Endothelial cell of umbilical vein (primary cell): ENCODE data around the gene CMTM8. TPM values are rescaled to one million over a fixed set of nuclear protein-coding genes. Genes with fewer than 3 reads are reported as not detected.

Source experiments
- BruUV-seq: library from RNA; stranded (reverse); fragments of 400-500 nt; replicated peaks from 2 replicates; lab custom pipeline; 2021; lab: Mats Ljungman, UMichigan
- CTCF ChIA-PET: fragments of 300-600, 350-600 bp; sonication (Branson Sonifier 250); formaldehyde crosslinking; loops from one replicate; lab custom pipeline; 2021; ENCODE audit warnings: antibody characterized with exemption, inconsistent platforms; lab: Charles Lee
- POLR2A ChIA-PET: fragments of 300-600, 350-600 bp; sonication (Branson Sonifier 250); formaldehyde crosslinking; loops from one replicate; lab custom pipeline; 2021; ENCODE audit warnings: antibody characterized with exemption, inconsistent platforms; lab: Charles Lee
- DNase-seq: peaks from one replicate; pipeline ENCODE4 v3.0.0-alpha.2; 2011; ENCODE audit warnings: low read depth, low spot score
- FAIRE-seq: peaks from 2 replicates; lab custom pipeline; 2011; peaks lifted over from hg19 to GRCh38; lab: Jason Lieb, UNC
- H2AFZ ChIP-seq: 2 replicates; pipeline ENCODE4 v1.6.0; 2012; ENCODE audit warnings: low read depth, low read length, control low read depth, inconsistent platforms
- H3K27ac ChIP-seq: 2 replicates; pipeline ENCODE4 v1.5.1; 2011; ENCODE audit warnings: low read depth, mild to moderate bottlenecking, control low read depth, low read length, moderate library complexity; ENCODE audit not compliant: insufficient read depth
- H3K27me3 ChIP-seq, 2 experiments: 2 replicates each; pipeline versions ENCODE4 v1.6.0 to v1.6.1; 2011; ENCODE audit warnings: low read length in 2 of 2, mixed read lengths in 1 of 2; ENCODE audit not compliant: control insufficient read depth in 2 of 2, insufficient read depth in 2 of 2
- H3K36me3 ChIP-seq, 2 experiments: 2 replicates in 1 of 2; 3 replicates in 1 of 2; pipeline ENCODE4 v1.5.1; 2011; ENCODE audit warnings: low read length in 2 of 2, mild to moderate bottlenecking in 1 of 2, moderate library complexity in 1 of 2; ENCODE audit not compliant: control insufficient read depth in 2 of 2, insufficient read depth in 2 of 2; ENCODE audit errors: extremely low read depth in 1 of 2
- H3K4me1 ChIP-seq: 3 replicates; pipeline ENCODE4 v1.5.1; 2011; ENCODE audit warnings: mild to moderate bottlenecking, low read length; ENCODE audit not compliant: control insufficient read depth, insufficient read depth; ENCODE audit errors: extremely low read depth
- H3K4me2 ChIP-seq: 2 replicates; pipeline ENCODE4 v1.6.1; 2011; ENCODE audit warnings: low read length, control low read depth, mixed read lengths; ENCODE audit not compliant: insufficient read depth
- H3K4me3 ChIP-seq, 3 experiments: fragments of 200-600 bp in 1 of 3; sonication (generic), shearing (Covaris generic) in 1 of 3; replicated peaks in 1 of 3; 2 replicates each; pipeline ENCODE4 v1.5.1; 2011 to 2016; ENCODE audit warnings: control low read depth in 3 of 3, low read length in 3 of 3, mild to moderate bottlenecking in 2 of 3, inconsistent platforms in 1 of 3, low read depth in 1 of 3, moderate library complexity in 1 of 3; ENCODE audit not compliant: insufficient read depth in 1 of 3
- H3K79me2 ChIP-seq: 2 replicates; pipeline ENCODE4 v1.6.0; 2012; ENCODE audit warnings: low read length, inconsistent platforms; ENCODE audit not compliant: control insufficient read depth, insufficient read depth
- H3K9ac ChIP-seq: replicated peaks from 2 replicates; pipeline ENCODE3; 2011; ENCODE audit warnings: low read length, control low read depth; ENCODE audit not compliant: insufficient read depth; ENCODE audit errors: extremely low read depth
- H3K9me1 ChIP-seq: replicated peaks from 3 replicates; pipeline ENCODE4 v1.6.0; 2011; ENCODE audit warnings: mild to moderate bottlenecking, low read length; ENCODE audit not compliant: control insufficient read depth, insufficient read depth; ENCODE audit errors: extremely low read depth
- H3K9me3 ChIP-seq: replicated peaks from 2 replicates; pipeline ENCODE4 v1.5.1; 2012; ENCODE audit warnings: low read length, inconsistent platforms; ENCODE audit not compliant: control insufficient read depth, insufficient read depth
- H4K20me1 ChIP-seq: replicated peaks from 2 replicates; pipeline ENCODE3; 2011; ENCODE audit warnings: mild to moderate bottlenecking, low read length; ENCODE audit not compliant: control insufficient read depth, insufficient read depth; ENCODE audit errors: extremely low read depth
- EZH2 ChIP-seq: IDR thresholded peaks from 2 replicates; pipeline ENCODE4 v1.6.1; 2012; ENCODE audit warnings: borderline replicate concordance, low read depth, mild to moderate bottlenecking, moderate library complexity, low read length, inconsistent platforms; ENCODE audit not compliant: severe bottlenecking
- FOS ChIP-seq: IDR thresholded peaks from 2 replicates; pipeline ENCODE4 v1.6.1; 2011; ENCODE audit warnings: mild to moderate bottlenecking, low read length, moderate library complexity, borderline replicate concordance; ENCODE audit not compliant: insufficient read depth
- GATA2 ChIP-seq: IDR thresholded peaks from 2 replicates; pipeline ENCODE4 v1.7.0; 2011; ENCODE audit warnings: low read depth, mild to moderate bottlenecking, moderate library complexity, mixed read lengths, low read length; ENCODE audit not compliant: insufficient read length, insufficient read depth
- JUN ChIP-seq: IDR thresholded peaks from 2 replicates; pipeline ENCODE4 v1.6.1; 2011; ENCODE audit warnings: borderline replicate concordance, low read depth; ENCODE audit not compliant: insufficient read length, insufficient read depth
- MYC ChIP-seq: IDR thresholded peaks from one replicate; pipeline ENCODE4 v1.6.1; 2011; ENCODE audit warnings: mild to moderate bottlenecking, low read depth, low read length
- POLR2A ChIP-seq: IDR thresholded peaks from 2 replicates; pipeline ENCODE4 v1.6.1; 2012; ENCODE audit warnings: low read depth, mild to moderate bottlenecking, control low read depth, low read length
- POLR2AphosphoS5 ChIP-seq: IDR thresholded peaks from 2 replicates; pipeline ENCODE4 v1.6.1; 2012; ENCODE audit warnings: low read depth, mild to moderate bottlenecking, control low read depth, low read length, moderate library complexity; ENCODE audit not compliant: insufficient read depth
- dilution Hi-C: fragments of 300-500 bp; cut with MboI; formaldehyde crosslinking; loops from one replicate; pipeline ENCODE4 v1.15.0; 2019; ENCODE audit warnings: low sequenced_read_pairs; ENCODE audit not compliant: extremely low pct_ligation_motif_present
- intact Hi-C: fragments of 100-400 bp; cut with micrococcal nuclease; formaldehyde crosslinking; loops from one replicate; pipeline ENCODE4 v1.10.0; 2022
- polyA plus RNA-seq, 4 experiments: library from polyadenylated mRNA; depleted of rRNA in 3 of 4; stranded (reverse) in 3 of 4; unstranded in 1 of 4; fragments of >200 nt; gene quantifications; 2 replicates each; pipeline versions ENCODE4 v1.2.1 to v1.2.3, GENCODE V29; 2011 to 2012; ENCODE audit warnings: missing spikeins in 1 of 4
- total RNA-seq: library from RNA; stranded (reverse); gene quantifications from 2 replicates; pipeline ENCODE4 v1.2.3, GENCODE V29; 2021
- TF ChIP-seq, protein P1 (sequence below): IDR thresholded peaks from 2 replicates; pipeline ENCODE4 v1.6.1; 2011; ENCODE audit not compliant: insufficient read depth, insufficient read length
- TF ChIP-seq, protein P2 (sequence below), 2 donors: IDR thresholded peaks; 1 replicate in 1 of 2; 2 replicates in 1 of 2; pipeline ENCODE4 v1.5.1; 2011; ENCODE audit warnings: low read length in 2 of 2, mild to moderate bottlenecking in 2 of 2, moderate library complexity in 2 of 2, control low read depth in 1 of 2, inconsistent platforms in 1 of 2, low read depth in 1 of 2; ENCODE audit not compliant: insufficient read depth in 1 of 2; ENCODE audit errors: extremely low read depth in 1 of 2

The CMTM8 gene
- total and polyA plus RNA-seq, 2 donors (not counting 3 experiments of a cell fraction or from before 2014, with no cell fraction given) = 7.3 to 11.9 TPM

DNA sequence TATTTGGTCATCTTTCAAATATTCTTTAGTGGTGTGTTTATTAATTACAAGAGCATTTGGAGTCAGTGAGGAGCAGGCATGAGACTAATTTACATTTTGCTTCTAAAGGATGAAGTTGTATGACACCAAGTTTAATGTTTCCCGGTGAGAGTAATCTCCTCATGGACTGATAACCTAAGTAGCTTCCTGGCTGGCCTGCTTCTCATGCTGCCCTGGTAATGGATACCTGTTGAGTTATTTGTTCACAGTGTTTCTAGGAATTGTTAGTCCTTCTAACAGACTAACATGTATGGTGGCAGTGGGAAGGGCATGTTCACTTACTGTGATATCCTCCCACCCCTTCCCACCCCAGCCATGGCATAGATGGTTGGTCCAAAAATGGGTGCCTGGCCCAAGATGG is 83.8 kb downstream of the CMTM8 start:
- Histone ChIP-seq H3K27ac (no peak overlapping the region), H3K4me3 (no peak overlapping the region), H3K4me1 (no peaks in the 10 kb centered on the region), H4K20me1 (no peaks in the 10 kb centered on the region), H3K9me1 (no peaks in the 10 kb centered on the region), H3K9ac (no peak overlapping the region), H2AFZ (no peak overlapping the region), H3K27me3 (no peaks in the 10 kb centered on the region), H3K79me2 (no peaks in the 10 kb centered on the region), H3K4me2 (no peak overlapping the region), H3K9me3 (no peaks in the 10 kb centered on the region), H3K36me3 (no peaks in the 10 kb centered on the region)
- no peak for DNase-seq
- no TSS peak for BruUV-seq
- ChIA-PET CTCF (interaction anchor here (1.4 kb wide), 1 partner anchor 10 kb away, joined by 3 read pairs; no protein-coding TSS in a partner anchor), POLR2A (no interaction called here)
- FAIRE-seq = no peak
- intact Hi-C loops (no loop called here), dilution Hi-C loops (no loop called here)
- TF ChIP-seq FOS (no peak), GATA2 (no peak), JUN (no peak), MYC (no peak), EZH2 (no peak), POLR2AphosphoS5 (no peak)
- TF ChIP-seq, protein P1, sequence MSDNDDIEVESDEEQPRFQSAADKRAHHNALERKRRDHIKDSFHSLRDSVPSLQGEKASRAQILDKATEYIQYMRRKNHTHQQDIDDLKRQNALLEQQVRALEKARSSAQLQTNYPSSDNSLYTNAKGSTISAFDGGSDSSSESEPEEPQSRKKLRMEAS = no peak

DNA sequence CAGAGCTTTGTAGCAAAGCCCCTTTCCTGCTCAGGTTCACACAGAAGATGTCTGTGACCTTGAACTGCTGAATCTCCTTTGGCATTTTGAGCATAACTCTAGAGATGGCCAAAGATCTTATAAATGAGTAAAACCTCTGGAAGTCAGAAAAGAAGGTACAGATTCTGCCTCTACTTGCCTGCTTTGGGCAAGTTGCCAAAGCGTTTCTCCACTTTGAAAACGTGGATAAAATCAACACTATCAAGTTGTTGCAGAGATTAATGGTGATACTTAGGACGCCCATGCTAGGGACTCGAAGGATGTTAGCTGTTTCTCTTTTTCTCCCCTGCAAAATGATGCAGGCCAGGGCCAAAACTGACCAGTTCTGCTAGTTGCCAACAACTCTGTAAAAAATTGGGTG is 85.1 kb downstream of the CMTM8 start:
- POLR2A ChIA-PET = no interaction called here
- Histone ChIP-seq H2AFZ (no peak overlapping the region), H3K4me1 (no peaks in the 10 kb centered on the region), H3K4me2 (no peak overlapping the region), H3K27ac (no peak overlapping the region), H3K9me3 (no peaks in the 10 kb centered on the region), H3K27me3 (no peaks in the 10 kb centered on the region), H4K20me1 (no peaks in the 10 kb centered on the region), H3K36me3 (no peaks in the 10 kb centered on the region), H3K4me3 (no peak overlapping the region), H3K9me1 (no peaks in the 10 kb centered on the region), H3K9ac (no peak overlapping the region), H3K79me2 (no peaks in the 10 kb centered on the region)
- BruUV-seq = no TSS peak
- no peak for TF ChIP-seq MYC
- TF ChIP-seq FOS = no peak
- no peak for TF ChIP-seq EZH2
- TF ChIP-seq, protein P2, sequence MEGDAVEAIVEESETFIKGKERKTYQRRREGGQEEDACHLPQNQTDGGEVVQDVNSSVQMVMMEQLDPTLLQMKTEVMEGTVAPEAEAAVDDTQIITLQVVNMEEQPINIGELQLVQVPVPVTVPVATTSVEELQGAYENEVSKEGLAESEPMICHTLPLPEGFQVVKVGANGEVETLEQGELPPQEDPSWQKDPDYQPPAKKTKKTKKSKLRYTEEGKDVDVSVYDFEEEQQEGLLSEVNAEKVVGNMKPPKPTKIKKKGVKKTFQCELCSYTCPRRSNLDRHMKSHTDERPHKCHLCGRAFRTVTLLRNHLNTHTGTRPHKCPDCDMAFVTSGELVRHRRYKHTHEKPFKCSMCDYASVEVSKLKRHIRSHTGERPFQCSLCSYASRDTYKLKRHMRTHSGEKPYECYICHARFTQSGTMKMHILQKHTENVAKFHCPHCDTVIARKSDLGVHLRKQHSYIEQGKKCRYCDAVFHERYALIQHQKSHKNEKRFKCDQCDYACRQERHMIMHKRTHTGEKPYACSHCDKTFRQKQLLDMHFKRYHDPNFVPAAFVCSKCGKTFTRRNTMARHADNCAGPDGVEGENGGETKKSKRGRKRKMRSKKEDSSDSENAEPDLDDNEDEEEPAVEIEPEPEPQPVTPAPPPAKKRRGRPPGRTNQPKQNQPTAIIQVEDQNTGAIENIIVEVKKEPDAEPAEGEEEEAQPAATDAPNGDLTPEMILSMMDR (IDR thresholded peaks at IDR 0.05; ENCODE audit: extremely low read depth in 1 of 2, insufficient read depth in 1 of 2, low read depth in 1 of 2, low read length in 2 of 2) = no peak
- TF ChIP-seq GATA2 = no peak
- no peak for TF ChIP-seq POLR2A
- no peak for TF ChIP-seq POLR2AphosphoS5
- TF ChIP-seq, protein P1 = no peak
- TF ChIP-seq JUN = no peak
- no peak for FAIRE-seq
- no peak for DNase-seq
- CTCF ChIA-PET = interaction anchor here (1.2 to 1.7 kb wide), 5 partner anchors 11 to 84 kb away, joined by 3 to 7 read pairs (median 3); no protein-coding TSS in a partner anchor
- intact Hi-C loops (no loop called here), dilution Hi-C loops (no loop called here)
